Small intestine (tissue), 7 donors: ENCODE measurements around the gene STUB1. TPM values are rescaled to one million over a fixed set of nuclear protein-coding genes. Genes with fewer than 3 reads are reported as not detected.

Experiments used
- DNase-seq, 2 donors: peaks; one replicate each; pipeline versions ENCODE4 v3.0.0 to v3.0.0-alpha.2; 2013
- FAIRE-seq: peaks from 2 replicates; lab custom pipeline; 2012; peaks lifted over from hg19 to GRCh38; lab: Jason Lieb, UNC
- H3K27ac ChIP-seq, 3 donors: one replicate each; pipeline ENCODE4 v1.5.1; 2013; ENCODE audit warnings: low read length in 2 of 3, mild to moderate bottlenecking in 2 of 3, control low read depth in 1 of 3, inconsistent platforms in 1 of 3, low read depth in 1 of 3, moderate library complexity in 1 of 3
- H3K27me3 ChIP-seq, 3 donors: one replicate each; pipeline ENCODE4 v1.6.1; 2013; ENCODE audit warnings: low read length in 3 of 3, inconsistent platforms in 1 of 3; ENCODE audit not compliant: control insufficient read depth in 3 of 3, insufficient read depth in 3 of 3
- H3K36me3 ChIP-seq, 3 donors: one replicate each; pipeline ENCODE4 v1.6.1; 2013; ENCODE audit warnings: low read length in 3 of 3, inconsistent platforms in 1 of 3, low read depth in 1 of 3, mild to moderate bottlenecking in 1 of 3, moderate library complexity in 1 of 3; ENCODE audit not compliant: control insufficient read depth in 3 of 3, insufficient read depth in 2 of 3
- H3K4me1 ChIP-seq, 3 donors: one replicate each; pipeline ENCODE4 v1.6.1; 2013; ENCODE audit warnings: low read length in 2 of 3, inconsistent platforms in 1 of 3, low read depth in 1 of 3, mild to moderate bottlenecking in 1 of 3, moderate library complexity in 1 of 3; ENCODE audit not compliant: control insufficient read depth in 3 of 3, insufficient read depth in 2 of 3
- H3K4me3 ChIP-seq, 3 donors: one replicate each; pipeline ENCODE4 v1.5.1; 2013; ENCODE audit warnings: low read length in 3 of 3, control low read depth in 1 of 3, inconsistent platforms in 1 of 3, low read depth in 1 of 3, mild to moderate bottlenecking in 1 of 3, moderate library complexity in 1 of 3
- H3K9me3 ChIP-seq, 2 donors: one replicate each; pipeline ENCODE4 v1.6.1; 2013; ENCODE audit warnings: low read depth in 1 of 2, low read length in 1 of 2; ENCODE audit not compliant: control insufficient read depth in 2 of 2, insufficient read depth in 1 of 2
- WGBS, 3 donors: extraction: QIAGEN DNeasy Blood & Tissue Kit; methylation state at CpG; one replicate each; pipeline ENCODE4 v1.1.7; 2013; 5-methylcytosine and 5-hydroxymethylcytosine counted together
- polyA plus RNA-seq, 4 donors: library from polyadenylated mRNA; stranded (reverse) in 3 of 4; unstranded in 1 of 4; fragments of 200-250 nt in 3 of 4; fragments of 120-200 nt in 1 of 4; gene quantifications; one replicate each; pipeline versions ENCODE4 v1.2.1 to v1.2.3, GENCODE V29; 2013
- donor health status: healthy with polysubstance abuse.
- donor health status: control.
- donor health status: control.
- donor health status: Bipolar disorder and iron deficiency.
- donor health status: healthy.

The STUB1 gene
- polyA plus RNA-seq, 4 donors, result 66.2 to 122 (median 118) TPM

GRCh38 chr16:634996-635395 lies 45.2 kb upstream of the STUB1 start:
- no peak for FAIRE-seq
- 84 to 91% (median 89%) methylated on average over 6 to 7 of the region's 7 CpGs for WGBS, 3 donors
- no peak for DNase-seq
- peaks cover 0 to 35% (median 3%) of the 10 kb centered on the region in 3 donors for H3K4me1 ChIP-seq
- H3K4me3 ChIP-seq, result peak overlapping the region in 1 of 3 donors; percentile 72
- no peak overlapping the region for H3K27ac ChIP-seq
- H3K9me3 ChIP-seq, result no peaks in the 10 kb centered on the region
- no peaks in the 10 kb centered on the region for H3K27me3 ChIP-seq
- peaks cover 0 to 24% (median 0%) of the 10 kb centered on the region in 3 donors for H3K36me3 ChIP-seq

GRCh38 chr16:635573-636205 lies 44.5 kb upstream of the STUB1 start:
- WGBS, 3 donors, result 2 to 4% (median 2%) methylated on average over 39 to 55 of the region's 55 CpGs
- Histone ChIP-seq H3K27me3 (no peaks in the 10 kb centered on the region), H3K4me1 (peaks cover 0 to 33% (median 3%) of the 10 kb centered on the region in 3 donors), H3K36me3 (peaks cover 0 to 22% (median 0%) of the 10 kb centered on the region in 3 donors), H3K9me3 (no peaks in the 10 kb centered on the region), H3K27ac (peak overlapping the region; percentile 52 to 98 (median 96)), H3K4me3 (peak overlapping the region; percentile 51 to 74 (median 72))
- FAIRE-seq (no peak), DNase-seq (peak in 1 of 2 donors; percentile 38)

GRCh38 chr16:636206-637080 lies 43.8 kb upstream of the STUB1 start, which contains the start of gene METTL26:
Gene METTL26 (minus strand): TSS chr16:636305. CDS start chr16:636290, 15 bp downstream.
- Histone ChIP-seq H3K27me3 (no peaks in the 10 kb centered on the region), H3K27ac (peak within 1 kb of the TSS; percentile 96 to 98 (median 96)), H3K36me3 (peaks cover 0 to 22% (median 0%) of the 10 kb centered on the region in 3 donors), H3K4me1 (peaks cover 0 to 30% (median 0%) of the 10 kb centered on the region in 3 donors), H3K9me3 (no peaks in the 10 kb centered on the region), H3K4me3 (peak within 1 kb of the TSS; percentile 51 to 74 (median 72))
- 0% methylated on average over 76 to 91 of the region's 91 CpGs for WGBS, 3 donors
- FAIRE-seq (no peak), DNase-seq (peak; percentile 96)

- FAIRE-seq, result no peak
- peak overlapping the region; percentile 29 to 74 (median 72) for H3K4me3 ChIP-seq
- H3K9me3 ChIP-seq, result no peaks in the 10 kb centered on the region
- peak; percentile 50 to 89 for DNase-seq
- H3K4me1 ChIP-seq, result peaks cover 0 to 30% (median 0%) of the 10 kb centered on the region in 3 donors
- peak overlapping the region in 2 of 3 donors; percentile 96 to 98 for H3K27ac ChIP-seq
- no peaks in the 10 kb centered on the region for H3K27me3 ChIP-seq
- 14 to 16% (median 15%) methylated on average over 32 to 53 of the region's 53 CpGs for WGBS, 3 donors
- H3K36me3 ChIP-seq, result peaks cover 0 to 21% (median 0%) of the 10 kb centered on the region in 3 donors
Measured at GRCh38 chr16:637081-638018, 42.9 kb upstream of the STUB1 start.

- no peaks in the 10 kb centered on the region for H3K27me3 ChIP-seq
- H3K27ac ChIP-seq, result no peak overlapping the region
- H3K9me3 ChIP-seq, result no peaks in the 10 kb centered on the region
- peaks cover 0 to 20% (median 0%) of the 10 kb centered on the region in 3 donors for H3K36me3 ChIP-seq
- no peak overlapping the region for H3K4me3 ChIP-seq
- FAIRE-seq (no peak), DNase-seq (no peak)
- 83 to 88% (median 86%) methylated on average over 13 to 15 of the region's 15 CpGs for WGBS, 3 donors
- H3K4me1 ChIP-seq, result peaks cover 0 to 37% (median 0%) of the 10 kb centered on the region in 3 donors
Measured at GRCh38 chr16:638034-638543, 42.1 kb upstream of the STUB1 start.

GRCh38 chr16:638836-639235 lies 41.4 kb upstream of the STUB1 start:
- H3K4me3 ChIP-seq, result no peak overlapping the region
- H3K27me3 ChIP-seq, result no peaks in the 10 kb centered on the region
- 83 to 85% (median 85%) methylated on average over 9 of the region's 9 CpGs for WGBS, 3 donors
- DNase-seq, result no peak
- no peak overlapping the region for H3K27ac ChIP-seq
- H3K36me3 ChIP-seq, result peaks cover 0 to 23% (median 0%) of the 10 kb centered on the region in 3 donors
- no peak for FAIRE-seq
- H3K9me3 ChIP-seq, result no peaks in the 10 kb centered on the region
- H3K4me1 ChIP-seq, result peaks cover 0 to 40% (median 0%) of the 10 kb centered on the region in 3 donors

- 80 to 93% (median 88%) methylated on average over 4 to 5 of the region's 5 CpGs for WGBS, 3 donors
- H3K9me3 ChIP-seq, result no peaks in the 10 kb centered on the region
- H3K4me1 ChIP-seq, result peaks cover 0 to 44% (median 4%) of the 10 kb centered on the region in 3 donors
- DNase-seq, result no peak
- peak overlapping the region in 2 of 3 donors; percentile 69 to 97 for H3K4me3 ChIP-seq
- H3K36me3 ChIP-seq, result peaks cover 0 to 29% (median 0%) of the 10 kb centered on the region in 3 donors
- no peak for FAIRE-seq
- no peaks in the 10 kb centered on the region for H3K27me3 ChIP-seq
- peak overlapping the region in 1 of 3 donors; percentile 89 for H3K27ac ChIP-seq
Measured at GRCh38 chr16:640614-641013, 39.6 kb upstream of the STUB1 start.
